ENCODE results near the gene USH1G. TPM values are rescaled to one million over a fixed set of nuclear protein-coding genes. Genes with fewer than 3 reads are reported as not detected.

USH1G gene
- polyA plus RNA-seq, 3 donors = not detected

DNA sequence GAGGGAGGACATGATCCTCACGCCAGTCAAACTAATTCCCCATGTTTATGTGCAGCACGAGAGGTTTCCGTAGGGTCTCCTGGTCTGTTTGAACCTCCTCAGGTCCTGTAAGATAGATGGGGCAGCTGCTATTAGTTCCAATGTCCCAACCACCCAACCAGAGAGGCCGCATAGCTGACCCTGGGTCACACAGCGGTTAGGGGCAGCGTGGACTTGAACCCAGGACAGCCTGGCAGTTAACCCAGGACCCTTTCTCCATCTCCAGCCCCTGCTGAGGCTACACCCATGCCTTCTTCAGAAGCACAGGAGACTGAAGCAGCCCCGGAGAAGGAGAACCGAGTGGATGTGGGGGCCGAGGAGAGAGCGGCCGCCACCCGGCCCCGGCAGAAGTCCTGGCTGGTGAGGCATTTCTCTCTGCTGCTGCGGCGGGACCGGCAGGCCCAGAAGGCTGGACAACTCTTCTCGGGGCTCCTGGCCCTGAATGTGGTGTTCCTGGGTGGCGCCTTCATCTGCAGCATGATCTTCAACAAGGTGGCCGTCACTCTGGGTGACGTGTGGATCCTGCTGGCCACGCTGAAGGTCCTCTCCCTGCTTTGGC is 18.2 kb upstream of the USH1G start:
- H3K27ac Mint-ChIP-seq = no peak overlapping the region
- peaks cover 52 to 86% (median 66%) of the 10 kb centered on the region in 3 donors for H3K27me3 Mint-ChIP-seq (ENCODE audit: low read depth in 3 of 3)
- no peaks in the 10 kb centered on the region for H3K36me3 Mint-ChIP-seq
- peaks cover 0 to 12% of the 10 kb centered on the region in 2 donors for H3K9me3 ChIP-seq (replicated peaks in 1 of 2; ENCODE audit: control insufficient read depth in 1 of 2, insufficient read depth in 1 of 2, low read length in 2 of 2)
- no peak overlapping the region for H2AFZ ChIP-seq (ENCODE audit: insufficient read depth, low read depth, low read length, poor library complexity, severe bottlenecking)
- H3K4me3 Mint-ChIP-seq = no peak overlapping the region
- intact Hi-C loops (cut with micrococcal nuclease) = no loop called here
- TF ChIP-seq, protein P1, sequence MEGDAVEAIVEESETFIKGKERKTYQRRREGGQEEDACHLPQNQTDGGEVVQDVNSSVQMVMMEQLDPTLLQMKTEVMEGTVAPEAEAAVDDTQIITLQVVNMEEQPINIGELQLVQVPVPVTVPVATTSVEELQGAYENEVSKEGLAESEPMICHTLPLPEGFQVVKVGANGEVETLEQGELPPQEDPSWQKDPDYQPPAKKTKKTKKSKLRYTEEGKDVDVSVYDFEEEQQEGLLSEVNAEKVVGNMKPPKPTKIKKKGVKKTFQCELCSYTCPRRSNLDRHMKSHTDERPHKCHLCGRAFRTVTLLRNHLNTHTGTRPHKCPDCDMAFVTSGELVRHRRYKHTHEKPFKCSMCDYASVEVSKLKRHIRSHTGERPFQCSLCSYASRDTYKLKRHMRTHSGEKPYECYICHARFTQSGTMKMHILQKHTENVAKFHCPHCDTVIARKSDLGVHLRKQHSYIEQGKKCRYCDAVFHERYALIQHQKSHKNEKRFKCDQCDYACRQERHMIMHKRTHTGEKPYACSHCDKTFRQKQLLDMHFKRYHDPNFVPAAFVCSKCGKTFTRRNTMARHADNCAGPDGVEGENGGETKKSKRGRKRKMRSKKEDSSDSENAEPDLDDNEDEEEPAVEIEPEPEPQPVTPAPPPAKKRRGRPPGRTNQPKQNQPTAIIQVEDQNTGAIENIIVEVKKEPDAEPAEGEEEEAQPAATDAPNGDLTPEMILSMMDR (IDR thresholded peaks at IDR 0.05) = no peak
- no peaks in the 10 kb centered on the region for H3K79me2 ChIP-seq (ENCODE audit: insufficient read depth, low read length)
- no peak overlapping the region for H3K27ac ChIP-seq (ENCODE audit: low read depth in 1 of 2, low read length in 2 of 2)
- no peak for DNase-seq
- no peak overlapping the region for H3K9ac ChIP-seq (ENCODE audit: insufficient read depth, low read length, poor library complexity, severe bottlenecking)
- WGBS (ENCODE audit: insufficient coverage) = 78% methylated on average over 17 of the region's 21 CpGs
- H3K9me3 Mint-ChIP-seq = peaks cover 0 to 9% (median 0%) of the 10 kb centered on the region in 7 donors
- H3K4me3 ChIP-seq (replicated peaks in 1 of 3; ENCODE audit: low read depth in 2 of 3, low read length in 3 of 3) = no peak overlapping the region
- H3K4me1 Mint-ChIP-seq = no peaks in the 10 kb centered on the region
- no peaks in the 10 kb centered on the region for H3K4me1 ChIP-seq (ENCODE audit: control insufficient read depth in 1 of 2, insufficient read depth in 2 of 2, low read length in 2 of 2)
- H3K4me2 ChIP-seq (replicated peaks; ENCODE audit: extremely low read depth, low read length, poor library complexity, severe bottlenecking) = no peak overlapping the region
- H3K27me3 ChIP-seq (ENCODE audit: control insufficient read depth in 2 of 2, insufficient read depth in 2 of 2, low read length in 2 of 2) = peaks cover 21 to 34% of the 10 kb centered on the region in 2 donors
- no peaks in the 10 kb centered on the region for H4K20me1 ChIP-seq (ENCODE audit: insufficient read depth, low read length)
- no peaks in the 10 kb centered on the region for H3K36me3 ChIP-seq (replicated peaks in 1 of 2; ENCODE audit: control insufficient read depth in 1 of 2, insufficient read depth in 2 of 2, low read length in 2 of 2)

DNA sequence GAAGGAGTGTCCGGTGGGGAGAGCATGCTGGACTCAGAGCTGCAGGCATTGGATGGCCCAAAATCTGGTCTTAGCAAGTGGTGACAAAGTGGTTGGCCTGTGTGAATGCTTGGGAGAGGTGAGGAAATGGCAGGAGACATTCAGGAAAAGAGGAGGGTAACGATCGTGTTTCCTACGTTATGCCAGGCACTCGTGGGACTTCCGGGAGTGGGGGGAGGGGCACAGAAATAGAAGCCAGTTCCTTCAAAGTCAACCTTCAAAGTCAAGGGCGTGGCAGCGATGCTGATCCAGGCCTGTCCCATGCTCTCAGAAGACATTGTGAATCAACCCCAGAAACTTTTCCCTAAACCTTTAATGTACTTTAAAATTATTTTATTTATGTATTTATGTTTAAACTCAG is 16.5 kb upstream of the USH1G start:
- Histone ChIP-seq H3K27me3 (ENCODE audit: control insufficient read depth in 2 of 2, insufficient read depth in 2 of 2, low read length in 2 of 2) (peaks cover 35 to 51% of the 10 kb centered on the region in 2 donors), H3K79me2 (ENCODE audit: insufficient read depth, low read length) (no peaks in the 10 kb centered on the region), H3K9ac (ENCODE audit: insufficient read depth, low read length, poor library complexity, severe bottlenecking) (no peak overlapping the region), H3K27ac (ENCODE audit: low read depth in 1 of 2, low read length in 2 of 2) (no peak overlapping the region), H3K36me3 (replicated peaks in 1 of 2; ENCODE audit: control insufficient read depth in 1 of 2, insufficient read depth in 2 of 2, low read length in 2 of 2) (no peaks in the 10 kb centered on the region), H2AFZ (ENCODE audit: insufficient read depth, low read depth, low read length, poor library complexity, severe bottlenecking) (no peak overlapping the region), H3K4me1 (ENCODE audit: control insufficient read depth in 1 of 2, insufficient read depth in 2 of 2, low read length in 2 of 2) (no peaks in the 10 kb centered on the region), H3K4me2 (replicated peaks; ENCODE audit: extremely low read depth, low read length, poor library complexity, severe bottlenecking) (no peak overlapping the region), H3K4me3 (replicated peaks in 1 of 3; ENCODE audit: low read depth in 2 of 3, low read length in 3 of 3) (no peak overlapping the region), H3K9me3 (replicated peaks in 1 of 2; ENCODE audit: control insufficient read depth in 1 of 2, insufficient read depth in 1 of 2, low read length in 2 of 2) (peaks cover 0 to 15% of the 10 kb centered on the region in 2 donors), H4K20me1 (ENCODE audit: insufficient read depth, low read length) (no peaks in the 10 kb centered on the region)
- TF ChIP-seq, protein P1 (IDR thresholded peaks at IDR 0.05) = no peak
- H3K27ac Mint-ChIP-seq = no peak overlapping the region
- H3K36me3 Mint-ChIP-seq = no peaks in the 10 kb centered on the region
- H3K4me1 Mint-ChIP-seq = no peaks in the 10 kb centered on the region
- intact Hi-C loops (cut with micrococcal nuclease) = no loop called here
- no peak for DNase-seq
- H3K27me3 Mint-ChIP-seq (ENCODE audit: low read depth in 3 of 3) = peaks cover 55 to 86% (median 71%) of the 10 kb centered on the region in 3 donors
- H3K9me3 Mint-ChIP-seq = peaks cover 0 to 9% (median 2%) of the 10 kb centered on the region in 7 donors
- WGBS (ENCODE audit: insufficient coverage) = 36% methylated on average over 5 of the region's 8 CpGs
- no peak overlapping the region for H3K4me3 Mint-ChIP-seq
